ENCODE data around the gene TCP1. TPM values are rescaled to one million over a fixed set of nuclear protein-coding genes. Genes with fewer than 3 reads are reported as not detected.
A peak's percentile ranks its signal among the peaks of the same experiment; 100 is the strongest.

The TCP1 gene
- total and polyA plus RNA-seq, 2 of the 13 experiments (the other 11 are each of a cell fraction or from before 2014, with no cell fraction given), result 116 to 553 TPM

DNA sequence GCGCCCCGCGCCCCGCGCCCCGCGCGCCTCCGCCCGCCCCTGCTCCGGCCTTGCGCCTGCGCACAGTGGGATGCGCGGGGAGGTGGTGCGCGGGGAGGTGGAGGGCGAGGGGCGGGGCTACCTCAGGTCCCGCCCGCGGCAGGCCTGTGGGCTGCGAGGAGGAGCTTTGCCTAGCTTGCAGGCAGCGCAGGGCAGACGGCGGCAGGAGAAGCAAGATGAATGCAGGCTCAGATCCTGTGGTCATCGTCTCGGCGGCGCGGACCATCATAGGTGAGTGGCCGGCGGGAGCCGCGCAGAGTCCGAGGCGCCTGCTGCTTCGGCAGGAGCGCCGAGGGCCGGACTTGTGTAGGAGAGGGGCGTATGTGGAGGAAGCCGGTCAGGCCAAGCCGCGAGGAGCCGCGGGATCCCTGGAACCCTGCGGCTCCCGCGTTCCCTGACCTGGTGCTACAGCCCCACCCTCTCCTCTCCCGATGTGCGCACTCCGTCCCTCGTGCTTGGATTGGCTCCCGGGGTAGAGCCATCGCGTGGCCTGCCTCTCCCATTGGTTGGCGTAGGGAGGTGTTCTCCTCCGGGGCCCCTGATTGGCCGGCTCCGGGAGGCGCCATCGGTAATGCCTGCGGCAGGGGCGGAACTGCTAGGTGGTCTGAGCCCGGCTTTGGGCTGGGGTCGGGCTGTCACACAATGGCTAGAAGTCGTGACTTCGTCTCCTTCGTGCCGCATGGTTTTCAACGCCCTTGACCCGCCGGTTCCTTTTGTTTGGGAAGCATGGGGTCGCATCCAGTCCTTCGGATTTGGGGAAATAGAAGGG is 27.3 kb downstream of the TCP1 start, which contains the start of gene ACAT2 (continued):
- TF ChIP-seq CBX5 (CRISPR knock-in tag; IDR thresholded peaks at IDR 0.05; ENCODE audit: borderline replicate concordance), result peak; percentile 50; the same call in 1 of the 2 replicates
- TF ChIP-seq, protein P1, sequence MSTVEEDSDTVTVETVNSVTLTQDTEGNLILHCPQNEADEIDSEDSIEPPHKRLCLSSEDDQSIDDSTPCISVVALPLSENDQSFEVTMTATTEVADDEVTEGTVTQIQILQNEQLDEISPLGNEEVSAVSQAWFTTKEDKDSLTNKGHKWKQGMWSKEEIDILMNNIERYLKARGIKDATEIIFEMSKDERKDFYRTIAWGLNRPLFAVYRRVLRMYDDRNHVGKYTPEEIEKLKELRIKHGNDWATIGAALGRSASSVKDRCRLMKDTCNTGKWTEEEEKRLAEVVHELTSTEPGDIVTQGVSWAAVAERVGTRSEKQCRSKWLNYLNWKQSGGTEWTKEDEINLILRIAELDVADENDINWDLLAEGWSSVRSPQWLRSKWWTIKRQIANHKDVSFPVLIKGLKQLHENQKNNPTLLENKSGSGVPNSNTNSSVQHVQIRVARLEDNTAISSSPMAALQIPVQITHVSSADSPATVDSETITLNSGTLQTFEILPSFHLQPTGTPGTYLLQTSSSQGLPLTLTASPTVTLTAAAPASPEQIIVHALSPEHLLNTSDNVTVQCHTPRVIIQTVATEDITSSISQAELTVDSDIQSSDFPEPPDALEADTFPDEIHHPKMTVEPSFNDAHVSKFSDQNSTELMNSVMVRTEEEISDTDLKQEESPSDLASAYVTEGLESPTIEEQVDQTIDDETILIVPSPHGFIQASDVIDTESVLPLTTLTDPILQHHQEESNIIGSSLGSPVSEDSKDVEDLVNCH (CRISPR knock-in tag; IDR thresholded peaks at IDR 0.05), result no peak
- peak; percentile 30 for TF ChIP-seq HNRNPK (IDR thresholded peaks at IDR 0.05; ENCODE audit: low read depth, low read length, poor library complexity, severe bottlenecking)
- peak; percentile 55; the same call in 1 of the 2 replicates for TF ChIP-seq SP5 (CRISPR knock-in tag; IDR thresholded peaks at IDR 0.05; ENCODE audit: borderline replicate concordance, low read depth)
- TF ChIP-seq SUZ12 (IDR thresholded peaks at IDR 0.05; ENCODE audit: low read depth, low read length), result no peak
- TF ChIP-seq ZNF619 (CRISPR knock-in tag; IDR thresholded peaks at IDR 0.05), result peak; percentile 55
- TF ChIP-seq, protein P2, sequence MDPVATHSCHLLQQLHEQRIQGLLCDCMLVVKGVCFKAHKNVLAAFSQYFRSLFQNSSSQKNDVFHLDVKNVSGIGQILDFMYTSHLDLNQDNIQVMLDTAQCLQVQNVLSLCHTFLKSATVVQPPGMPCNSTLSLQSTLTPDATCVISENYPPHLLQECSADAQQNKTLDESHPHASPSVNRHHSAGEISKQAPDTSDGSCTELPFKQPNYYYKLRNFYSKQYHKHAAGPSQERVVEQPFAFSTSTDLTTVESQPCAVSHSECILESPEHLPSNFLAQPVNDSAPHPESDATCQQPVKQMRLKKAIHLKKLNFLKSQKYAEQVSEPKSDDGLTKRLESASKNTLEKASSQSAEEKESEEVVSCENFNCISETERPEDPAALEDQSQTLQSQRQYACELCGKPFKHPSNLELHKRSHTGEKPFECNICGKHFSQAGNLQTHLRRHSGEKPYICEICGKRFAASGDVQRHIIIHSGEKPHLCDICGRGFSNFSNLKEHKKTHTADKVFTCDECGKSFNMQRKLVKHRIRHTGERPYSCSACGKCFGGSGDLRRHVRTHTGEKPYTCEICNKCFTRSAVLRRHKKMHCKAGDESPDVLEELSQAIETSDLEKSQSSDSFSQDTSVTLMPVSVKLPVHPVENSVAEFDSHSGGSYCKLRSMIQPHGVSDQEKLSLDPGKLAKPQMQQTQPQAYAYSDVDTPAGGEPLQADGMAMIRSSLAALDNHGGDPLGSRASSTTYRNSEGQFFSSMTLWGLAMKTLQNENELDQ (CRISPR knock-in tag; IDR thresholded peaks at IDR 0.05; ENCODE audit: borderline replicate concordance), result peak; percentile 95
- no peak for TF ChIP-seq SMARCC2 (IDR thresholded peaks at IDR 0.05)
- no peak for TF ChIP-seq HNRNPUL1 (IDR thresholded peaks at IDR 0.05; ENCODE audit: low read depth, low read length)
- TF ChIP-seq THYN1 (CRISPR knock-in tag; IDR thresholded peaks at IDR 0.05; ENCODE audit: borderline replicate concordance, low read depth), result 0 out of 2 replicates have a peak, but pooled peaks have one; percentile 26
- peak; percentile 29; the same call in 1 of the 2 replicates for TF ChIP-seq FOSL1 (CRISPR knock-in tag; IDR thresholded peaks at IDR 0.05; ENCODE audit: borderline replicate concordance)
- no peak; the same call in 1 of the 2 replicates for TF ChIP-seq ZNF567 (CRISPR knock-in tag; IDR thresholded peaks at IDR 0.05; ENCODE audit: borderline replicate concordance)
- TF ChIP-seq, protein P3, sequence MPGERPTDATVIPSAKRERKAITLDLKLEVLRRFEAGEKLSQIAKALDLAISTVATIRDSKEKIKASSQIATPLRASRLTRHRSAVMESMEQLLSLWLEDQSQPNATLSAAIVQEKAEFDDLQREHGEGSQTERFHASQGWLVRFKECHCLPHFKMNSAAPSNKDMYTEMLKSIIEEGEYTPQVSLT (CRISPR knock-in tag; IDR thresholded peaks at IDR 0.05; ENCODE audit: borderline replicate concordance, low read depth), result no peak; the same call in 1 of the 2 replicates
- no peak for TF ChIP-seq TEAD3 (CRISPR knock-in tag; optimal IDR thresholded peaks at IDR 0.05; ENCODE audit: borderline replicate concordance)
- TF ChIP-seq, protein P4, sequence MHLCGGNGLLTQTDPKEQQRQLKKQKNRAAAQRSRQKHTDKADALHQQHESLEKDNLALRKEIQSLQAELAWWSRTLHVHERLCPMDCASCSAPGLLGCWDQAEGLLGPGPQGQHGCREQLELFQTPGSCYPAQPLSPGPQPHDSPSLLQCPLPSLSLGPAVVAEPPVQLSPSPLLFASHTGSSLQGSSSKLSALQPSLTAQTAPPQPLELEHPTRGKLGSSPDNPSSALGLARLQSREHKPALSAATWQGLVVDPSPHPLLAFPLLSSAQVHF (CRISPR knock-in tag; IDR thresholded peaks at IDR 0.05), result 0 out of 2 replicates have a peak, but pooled peaks have one; percentile 19
- TF ChIP-seq ZC3H13 (CRISPR knock-in tag; IDR thresholded peaks at IDR 0.05), result peak; percentile 86
- peak; percentile 74 for TF ChIP-seq GATAD1 (CRISPR knock-in tag; IDR thresholded peaks at IDR 0.05)
- peak; percentile 44; the same call in 1 of the 2 replicates for TF ChIP-seq ZNF234 (CRISPR knock-in tag; conservative IDR thresholded peaks at IDR 0.05)
- 0 out of 2 replicates have a peak, but pooled peaks have one; percentile 35 for TF ChIP-seq RCOR2 (CRISPR knock-in tag; IDR thresholded peaks at IDR 0.05)
- TF ChIP-seq, protein P5, sequence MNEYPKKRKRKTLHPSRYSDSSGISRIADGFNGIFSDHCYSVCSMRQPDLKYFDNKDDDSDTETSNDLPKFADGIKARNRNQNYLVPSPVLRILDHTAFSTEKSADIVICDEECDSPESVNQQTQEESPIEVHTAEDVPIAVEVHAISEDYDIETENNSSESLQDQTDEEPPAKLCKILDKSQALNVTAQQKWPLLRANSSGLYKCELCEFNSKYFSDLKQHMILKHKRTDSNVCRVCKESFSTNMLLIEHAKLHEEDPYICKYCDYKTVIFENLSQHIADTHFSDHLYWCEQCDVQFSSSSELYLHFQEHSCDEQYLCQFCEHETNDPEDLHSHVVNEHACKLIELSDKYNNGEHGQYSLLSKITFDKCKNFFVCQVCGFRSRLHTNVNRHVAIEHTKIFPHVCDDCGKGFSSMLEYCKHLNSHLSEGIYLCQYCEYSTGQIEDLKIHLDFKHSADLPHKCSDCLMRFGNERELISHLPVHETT (CRISPR knock-in tag; conservative IDR thresholded peaks at IDR 0.05), result peak; percentile 65
- TF ChIP-seq ZNF383 (CRISPR knock-in tag; IDR thresholded peaks at IDR 0.05; ENCODE audit: borderline replicate concordance), result no peak; the same call in 1 of the 2 replicates
- no peak for TF ChIP-seq RARA (CRISPR knock-in tag; IDR thresholded peaks at IDR 0.05)

Data from HepG2 (cell line).